Neural crest cell (in vitro differentiated cells): ENCODE data around the gene ZNF516. TPM values are rescaled to one million over a fixed set of nuclear protein-coding genes. Genes with fewer than 3 reads are reported as not detected.

Experiments
- DNase-seq: peaks from one replicate; pipeline ENCODE4 v3.0.0; 2021; ENCODE audit warnings: low read depth, mixed read lengths, low spot score
- H3K27ac Mint-ChIP-seq: one replicate; pipeline ENCODE4 v1.8.0; 2021; ENCODE audit warnings: mild to moderate bottlenecking, mixed read lengths; ENCODE audit not compliant: unreplicated experiment
- H3K27me3 Mint-ChIP-seq: 2 replicates; pipeline ENCODE4 v1.8.0; 2021; ENCODE audit warnings: low read depth, mild to moderate bottlenecking, mixed read lengths
- H3K36me3 Mint-ChIP-seq: 2 replicates; pipeline ENCODE4 v1.8.0; 2021; ENCODE audit warnings: low read depth, mild to moderate bottlenecking, mixed read lengths
- H3K4me1 Mint-ChIP-seq: 2 replicates; pipeline ENCODE4 v1.8.0; 2021; ENCODE audit warnings: mixed read lengths
- H3K4me3 Mint-ChIP-seq: one replicate; pipeline ENCODE4 v1.8.0; 2021; ENCODE audit warnings: mild to moderate bottlenecking, mixed read lengths
- H3K9me3 Mint-ChIP-seq: 2 replicates; pipeline ENCODE4 v1.8.0; 2021; ENCODE audit warnings: mixed read lengths
- CTCF ChIP-seq: fragments of 200-600 bp; sonication (generic); conservative IDR thresholded peaks from 2 replicates; pipeline ENCODE4 v1.5.0; 2021; ENCODE audit warnings: antibody characterized with exemption, mild to moderate bottlenecking
- total RNA-seq: library from RNA; stranded (reverse); gene quantifications from 2 replicates; pipeline ENCODE4 v1.2.1, GENCODE V29; 2021

Gene ZNF516
- total RNA-seq, 1 donor from 2014 or later = 91.2 TPM

GRCh38 chr18:76376668-76377358, 118.2 kb downstream of the ZNF516 start:
- H3K9me3 Mint-ChIP-seq = peaks cover 2% of the 10 kb centered on the region
- no peak for TF ChIP-seq CTCF
- no peak overlapping the region for H3K4me3 Mint-ChIP-seq
- peaks cover 24% of the 10 kb centered on the region for H3K4me1 Mint-ChIP-seq
- no peak overlapping the region for H3K27ac Mint-ChIP-seq
- peaks cover 47% of the 10 kb centered on the region for H3K36me3 Mint-ChIP-seq
- DNase-seq = no peak
- no peaks in the 10 kb centered on the region for H3K27me3 Mint-ChIP-seq

- Mint-ChIP-seq H3K4me1 (peaks cover 24% of the 10 kb centered on the region), H3K4me3 (no peak overlapping the region), H3K27ac (no peak overlapping the region), H3K27me3 (no peaks in the 10 kb centered on the region), H3K9me3 (peaks cover 2% of the 10 kb centered on the region), H3K36me3 (peaks cover 47% of the 10 kb centered on the region)
- no peak for DNase-seq
- no peak for TF ChIP-seq CTCF
Observed at GRCh38 chr18:76376225-76376624, 118.8 kb downstream of the ZNF516 start.

- no peak for DNase-seq
- H3K4me1 Mint-ChIP-seq = peaks cover 12% of the 10 kb centered on the region
- H3K4me3 Mint-ChIP-seq = no peak overlapping the region
- no peaks in the 10 kb centered on the region for H3K9me3 Mint-ChIP-seq
- TF ChIP-seq CTCF = no peak
- H3K27me3 Mint-ChIP-seq = no peaks in the 10 kb centered on the region
- H3K27ac Mint-ChIP-seq = peak overlapping the region; percentile 7
- peaks cover 41% of the 10 kb centered on the region for H3K36me3 Mint-ChIP-seq
Observed at GRCh38 chr18:76374330-76375281, 120.4 kb downstream of the ZNF516 start.

GRCh38 chr18:76373297-76373696, 121.7 kb downstream of the ZNF516 start:
- Mint-ChIP-seq H3K4me1 (peaks cover 12% of the 10 kb centered on the region), H3K27me3 (no peaks in the 10 kb centered on the region), H3K27ac (no peak overlapping the region), H3K4me3 (no peak overlapping the region), H3K36me3 (peaks cover 47% of the 10 kb centered on the region), H3K9me3 (no peaks in the 10 kb centered on the region)
- DNase-seq = no peak
- no peak for TF ChIP-seq CTCF

- Mint-ChIP-seq H3K36me3 (peaks cover 45% of the 10 kb centered on the region), H3K9me3 (no peaks in the 10 kb centered on the region), H3K27me3 (no peaks in the 10 kb centered on the region), H3K27ac (no peak overlapping the region), H3K4me3 (no peak overlapping the region), H3K4me1 (peaks cover 15% of the 10 kb centered on the region)
- TF ChIP-seq CTCF = no peak
- DNase-seq = no peak
Observed at GRCh38 chr18:76371301-76372203, 123.5 kb downstream of the ZNF516 start.
